Fibroblast of lung (primary cell): ENCODE results near the gene VWA1. TPM values are rescaled to one million over a fixed set of nuclear protein-coding genes. Genes with fewer than 3 reads are reported as not detected.
A peak's percentile ranks its signal among the peaks of the same experiment; 100 is the strongest.
"Not testable (repeated sequence)": the region's sequence is repeated elsewhere in the genome, so short reads cannot be mapped to it uniquely, and the experiment has no call there.

Experiments used
- DNase-seq, 2 donors: peaks; one replicate each; pipeline versions ENCODE4 v3.0.0 to v3.0.0-alpha.2; 2010; ENCODE audit warnings: low read depth in 2 of 2
- H2AFZ ChIP-seq: 2 replicates; pipeline ENCODE4 v1.5.1; 2012; ENCODE audit warnings: low read length, control low read depth, inconsistent platforms
- H3K27ac ChIP-seq: 2 replicates; pipeline ENCODE4 v1.5.1; 2011; ENCODE audit warnings: low read length, control low read depth; ENCODE audit not compliant: insufficient read depth
- H3K27me3 ChIP-seq: 2 replicates; pipeline ENCODE4 v1.5.1; 2011; ENCODE audit warnings: mild to moderate bottlenecking, low read length; ENCODE audit not compliant: control insufficient read depth, insufficient read depth
- H3K36me3 ChIP-seq: 2 replicates; pipeline ENCODE4 v1.5.1; 2011; ENCODE audit warnings: low read length; ENCODE audit not compliant: control insufficient read depth, insufficient read depth
- H3K4me1 ChIP-seq: 2 replicates; pipeline ENCODE4 v1.5.1; 2011; ENCODE audit warnings: low read length; ENCODE audit not compliant: control insufficient read depth, insufficient read depth; ENCODE audit errors: extremely low read depth
- H3K4me2 ChIP-seq: 2 replicates; pipeline ENCODE4 v1.5.1; 2011; ENCODE audit warnings: low read length, control low read depth; ENCODE audit not compliant: insufficient read depth; ENCODE audit errors: extremely low read depth
- H3K4me3 ChIP-seq, 4 experiments: fragments of 200-600 bp in 1 of 4; sonication (generic) in 1 of 4; replicated peaks in 1 of 4; 2 replicates each; pipeline ENCODE4 v1.5.1; 2011 to 2016; ENCODE audit warnings: low read length in 4 of 4, low read depth in 3 of 4, mild to moderate bottlenecking in 3 of 4, control low read depth in 2 of 4, inconsistent platforms in 1 of 4, mixed read lengths in 1 of 4; ENCODE audit not compliant: insufficient read depth in 1 of 4; ENCODE audit errors: control extremely low read depth in 1 of 4
- H3K79me2 ChIP-seq: 2 replicates; pipeline ENCODE4 v1.5.1; 2012; ENCODE audit warnings: mild to moderate bottlenecking, low read length, inconsistent platforms; ENCODE audit not compliant: control insufficient read depth, insufficient read depth
- H3K9ac ChIP-seq: 2 replicates; pipeline ENCODE4 v1.5.1; 2011; ENCODE audit warnings: mild to moderate bottlenecking, low read length, control low read depth; ENCODE audit not compliant: insufficient read depth
- H3K9me3 ChIP-seq: 2 replicates; pipeline ENCODE4 v1.5.1; 2012; ENCODE audit warnings: low read depth, low read length; ENCODE audit not compliant: control insufficient read depth, insufficient read depth
- H4K20me1 ChIP-seq: 2 replicates; pipeline ENCODE4 v1.5.1; 2011; ENCODE audit warnings: low read length; ENCODE audit not compliant: control insufficient read depth, insufficient read depth; ENCODE audit errors: extremely low read depth
- CTCF ChIP-seq, 2 donors: IDR thresholded peaks in 1 of 2; conservative IDR thresholded peaks in 1 of 2; 1 replicate in 1 of 2; 2 replicates in 1 of 2; pipeline ENCODE4 v1.5.1; 2011 to 2012; ENCODE audit warnings: low read length in 2 of 2, control low read depth in 1 of 2, inconsistent platforms in 1 of 2, low read depth in 1 of 2, mild to moderate bottlenecking in 1 of 2
- EZH2 ChIP-seq: IDR thresholded peaks from 2 replicates; pipeline ENCODE4 v1.5.1; 2012; ENCODE audit warnings: low read length, control low read depth, mild to moderate bottlenecking; ENCODE audit errors: missing control alignments
- polyA plus RNA-seq, 2 donors: library from polyadenylated mRNA; depleted of rRNA in 1 of 2; stranded (reverse) in 1 of 2; unstranded in 1 of 2; fragments of >200 nt; gene quantifications; 2 replicates each; pipeline ENCODE4 v1.2.1, GENCODE V29; 2011 to 2012; ENCODE audit warnings: missing spikeins in 1 of 2
- total RNA-seq: library from RNA; depleted of rRNA; stranded (reverse); fragments of >200 nt; gene quantifications from 2 replicates; pipeline ENCODE4 v1.2.1, GENCODE V29; 2014

The VWA1 gene
- total and polyA plus RNA-seq, 2 donors (not counting 1 experiment from before 2014, with no cell fraction given) = 2.5 to 3.1 TPM

GRCh38 chr1:1463312-1463711 is 27.8 kb downstream of the VWA1 start:
- Histone ChIP-seq H3K9ac (no peak overlapping the region), H3K36me3 (no peaks in the 10 kb centered on the region), H4K20me1 (no peaks in the 10 kb centered on the region), H3K79me2 (no peaks in the 10 kb centered on the region), H3K4me3 (no peak overlapping the region), H3K4me1 (no peaks in the 10 kb centered on the region), H3K27me3 (no peaks in the 10 kb centered on the region), H2AFZ (no peak overlapping the region), H3K4me2 (no peak overlapping the region), H3K9me3 (no peaks in the 10 kb centered on the region), H3K27ac (no peak overlapping the region)
- no peak for TF ChIP-seq CTCF (conservative IDR thresholded peaks at IDR 0.05 in 1 of 2, IDR thresholded peaks at IDR 0.05 in 1 of 2; ENCODE audit: low read depth in 1 of 2, low read length in 2 of 2)
- no peak for TF ChIP-seq EZH2
- DNase-seq = no peak

DNA sequence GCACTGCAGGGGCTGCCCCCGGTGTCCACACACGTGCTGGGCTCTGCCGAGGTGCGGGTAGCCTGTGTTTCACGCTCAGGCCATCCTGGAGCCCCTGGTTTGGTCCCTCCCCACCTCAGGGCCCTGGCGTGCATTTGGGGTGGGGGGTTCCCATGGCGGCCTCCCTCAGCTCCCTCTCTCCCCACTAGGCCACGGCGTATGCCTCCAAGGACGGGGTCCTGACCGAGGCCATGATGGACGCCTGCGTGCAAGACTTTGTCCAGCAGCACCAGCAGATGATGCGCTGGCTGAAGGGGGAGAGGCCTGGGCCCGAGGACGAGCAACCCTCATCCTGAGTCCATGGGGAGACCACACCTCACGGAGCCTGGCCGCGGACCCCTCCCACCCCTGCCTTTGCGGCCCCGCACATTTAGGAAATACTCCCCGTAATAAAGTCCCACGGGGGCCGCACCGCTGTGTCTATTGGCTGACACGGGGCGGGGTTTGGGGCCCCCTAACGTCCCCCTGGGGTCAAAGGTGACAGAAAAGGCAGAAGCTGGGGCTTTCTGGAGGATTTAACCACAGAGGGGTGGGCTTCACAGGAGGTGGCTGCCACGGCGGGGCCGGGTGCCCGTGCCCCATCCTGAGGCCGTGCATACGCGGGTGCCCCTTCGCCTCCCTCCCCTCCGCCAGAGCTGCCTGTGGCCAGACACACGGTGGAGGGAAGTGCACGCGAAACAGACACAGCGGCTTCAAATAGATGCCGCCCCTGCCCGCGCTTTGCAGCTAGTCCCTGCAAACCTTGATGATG is 32.9 kb downstream of the VWA1 start:
- not testable (repeated sequence) for H3K9me3 ChIP-seq, H4K20me1 ChIP-seq, H3K4me1 ChIP-seq, H3K4me2 ChIP-seq, H3K27me3 ChIP-seq, H3K9ac ChIP-seq, H3K4me3 ChIP-seq, H3K27ac ChIP-seq, H3K36me3 ChIP-seq, DNase-seq, H2AFZ ChIP-seq
- H3K79me2 ChIP-seq = peaks cover 12% of the 10 kb centered on the region

DNA sequence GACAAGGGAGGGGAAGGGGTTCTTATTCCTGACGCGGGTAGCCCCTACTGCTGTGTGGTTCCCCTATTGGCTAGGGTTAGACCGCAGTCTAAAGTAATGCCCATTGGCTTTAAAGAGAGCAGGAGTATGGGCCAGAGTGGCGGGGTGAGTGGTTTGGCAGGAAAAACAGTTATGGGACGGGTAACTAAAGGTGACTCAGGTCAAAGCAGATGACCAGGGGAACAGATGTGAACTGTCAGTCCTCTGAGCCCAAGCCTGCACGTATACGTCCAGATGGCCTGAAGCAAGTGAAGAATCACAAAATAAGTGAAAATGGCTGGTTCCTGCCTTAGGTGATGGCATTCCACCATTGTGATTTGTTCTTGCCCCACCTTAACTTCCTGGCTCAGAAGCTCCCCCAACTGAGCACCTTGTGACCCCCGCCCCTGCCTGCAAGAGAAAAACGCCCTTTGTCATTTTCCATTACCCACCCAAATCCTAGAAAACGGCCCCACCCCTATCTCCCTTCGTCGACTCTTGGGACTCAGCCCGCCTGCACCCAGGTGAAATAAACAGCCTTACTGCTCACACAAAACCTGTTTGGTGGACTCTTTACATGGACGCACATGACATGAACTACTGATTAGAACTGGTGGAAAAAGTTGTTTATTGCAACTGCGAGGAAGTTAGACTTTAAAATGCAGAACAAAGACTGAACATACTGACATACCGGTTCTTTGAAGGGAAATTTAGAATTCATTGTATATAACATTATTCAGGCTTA is 35.3 kb downstream of the VWA1 start:
- Histone ChIP-seq H3K36me3 (no peaks in the 10 kb centered on the region), H2AFZ (peak overlapping the region; percentile 28), H4K20me1 (no peaks in the 10 kb centered on the region), H3K9me3 (no peaks in the 10 kb centered on the region), H3K4me2 (peak overlapping the region; percentile 71), H3K9ac (peak overlapping the region; percentile 72), H3K79me2 (peaks cover 29% of the 10 kb centered on the region), H3K4me1 (no peaks in the 10 kb centered on the region), H3K27me3 (no peaks in the 10 kb centered on the region), H3K4me3 (peak overlapping the region; percentile 54 to 98 (median 70)), H3K27ac (peak overlapping the region; percentile 44)
- no peak for DNase-seq
- TF ChIP-seq CTCF (conservative IDR thresholded peaks at IDR 0.05 in 1 of 2, IDR thresholded peaks at IDR 0.05 in 1 of 2; ENCODE audit: low read depth in 1 of 2, low read length in 2 of 2) (no peak), EZH2 (no peak)
